Measurements from ENCODE around the gene SMIM36.

- peak; percentile 39 to 83 (median 67) for TF ChIP-seq CTCF (IDR thresholded peaks at IDR 0.05)
- no peak for TF ChIP-seq POLR2A (IDR thresholded peaks at IDR 0.05)
Observed at GRCh38 chr17:55527540-55528118, 16.4 kb upstream of the SMIM36 start.
